Natural killer cell (primary cell): ENCODE data around the gene CYYR1. TPM values are rescaled to one million over a fixed set of nuclear protein-coding genes. Genes with fewer than 3 reads are reported as not detected.

Experiments
- ATAC-seq, 3 donors: fragments of 150-1000 bp in 2 of 3; fragments of 200-7000 bp in 1 of 3; cut with Tn5 transposase; 1 replicate in 1 of 3; 2 replicates in 2 of 3; pipeline ENCODE4 v1.10.0; 2021; ENCODE audit warnings: mild to moderate bottlenecking in 2 of 3, moderate library complexity in 2 of 3
- DNase-seq, 2 donors: peaks; one replicate each; pipeline versions ENCODE4 v3.0.0 to v3.0.0-alpha.2; 2013 to 2021; ENCODE audit warnings: mixed read lengths in 1 of 2
- H3K27ac ChIP-seq: one replicate; pipeline ENCODE4 v1.5.1; 2013; ENCODE audit warnings: mild to moderate bottlenecking, low read length
- H3K27me3 ChIP-seq: one replicate; pipeline ENCODE4 v1.6.1; 2013; ENCODE audit warnings: low read length; ENCODE audit not compliant: control insufficient read depth, insufficient read depth
- H3K36me3 ChIP-seq: one replicate; pipeline ENCODE4 v1.6.1; 2013; ENCODE audit warnings: low read length; ENCODE audit not compliant: control insufficient read depth, insufficient read depth
- H3K4me1 ChIP-seq: one replicate; pipeline ENCODE4 v1.6.1; 2013; ENCODE audit warnings: low read length; ENCODE audit not compliant: control insufficient read depth, insufficient read depth
- H3K4me3 ChIP-seq: one replicate; pipeline ENCODE4 v1.5.1; 2013; ENCODE audit warnings: low read length
- H3K9me3 ChIP-seq: one replicate; pipeline ENCODE4 v1.6.1; 2013; ENCODE audit warnings: low read length; ENCODE audit not compliant: control insufficient read depth, insufficient read depth
- H3K27ac Mint-ChIP-seq, 2 donors: one replicate each; pipeline ENCODE4 v1.8.0; 2022; ENCODE audit warnings: mild to moderate bottlenecking in 2 of 2, mixed read lengths in 2 of 2, moderate library complexity in 1 of 2
- H3K27me3 Mint-ChIP-seq, 2 donors: one replicate each; pipeline ENCODE4 v1.8.0; 2022; ENCODE audit warnings: low read depth in 2 of 2, mixed read lengths in 2 of 2
- H3K36me3 Mint-ChIP-seq: one replicate; pipeline ENCODE4 v1.8.0; 2022; ENCODE audit warnings: mixed read lengths
- H3K4me1 Mint-ChIP-seq, 2 donors: one replicate each; pipeline ENCODE4 v1.8.0; 2022; ENCODE audit warnings: mixed read lengths in 2 of 2
- H3K4me3 Mint-ChIP-seq: one replicate; pipeline ENCODE4 v1.8.0; 2022; ENCODE audit warnings: mild to moderate bottlenecking, moderate library complexity, mixed read lengths
- H3K9me3 Mint-ChIP-seq, 2 donors: one replicate each; pipeline ENCODE4 v1.8.0; 2022; ENCODE audit warnings: mixed read lengths in 2 of 2
- WGBS: methylation state at CpG from one replicate; pipeline ENCODE4 v1.1.7; 2013; ENCODE audit warnings: missing lambda C conversion rate; ENCODE audit not compliant: insufficient coverage; 5-methylcytosine and 5-hydroxymethylcytosine counted together
- intact Hi-C: fragments of 100-400 bp; cut with micrococcal nuclease; formaldehyde crosslinking; loops from one replicate; pipeline ENCODE4 v1.14.2; 2022
- total RNA-seq, 4 donors: library from RNA; stranded (reverse); fragments of 120-200 nt in 1 of 4; gene quantifications; one replicate each; pipeline versions ENCODE4 v1.2.3 to v1.2.4, GENCODE V29; 2013 to 2022
- TF ChIP-seq, protein P1 (sequence below): fragments of 200-600 bp; IDR thresholded peaks from one replicate; pipeline ENCODE4 v1.8.0; 2022; ENCODE audit warnings: antibody characterized with exemption

CYYR1 gene
- total RNA-seq, 3 donors from 2014 or later (not counting 1 experiment from before 2014, with no cell fraction given): not detected

DNA sequence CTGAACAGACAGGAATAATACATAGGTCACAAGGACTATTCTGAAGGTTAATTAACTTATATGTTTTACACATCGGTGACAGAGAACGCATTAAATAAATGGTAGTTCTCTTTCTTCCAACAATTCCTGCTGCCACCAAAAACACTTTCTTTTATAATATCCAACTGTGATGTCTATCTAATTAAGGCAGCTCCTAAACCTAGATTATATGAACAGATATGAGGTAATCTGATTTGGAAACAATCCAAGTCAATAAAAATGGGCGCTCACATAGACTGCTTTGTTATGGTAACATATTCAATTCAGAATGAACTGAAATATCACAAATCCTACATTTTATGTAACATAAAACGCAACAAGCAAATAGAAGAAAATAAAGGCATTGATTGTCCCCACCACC lies 16.0 kb downstream of the CYYR1 start:
- Histone ChIP-seq H3K27ac (no peak overlapping the region), H3K4me3 (no peak overlapping the region), H3K9me3 (no peaks in the 10 kb centered on the region), H3K27me3 (no peaks in the 10 kb centered on the region), H3K36me3 (no peaks in the 10 kb centered on the region), H3K4me1 (no peaks in the 10 kb centered on the region)
- Mint-ChIP-seq H3K9me3 (peaks cover 0 to 2% of the 10 kb centered on the region in 2 donors), H3K36me3 (no peaks in the 10 kb centered on the region), H3K4me1 (no peaks in the 10 kb centered on the region), H3K27ac (no peak overlapping the region), H3K4me3 (no peak overlapping the region), H3K27me3 (no peaks in the 10 kb centered on the region)
- TF ChIP-seq, protein P1, sequence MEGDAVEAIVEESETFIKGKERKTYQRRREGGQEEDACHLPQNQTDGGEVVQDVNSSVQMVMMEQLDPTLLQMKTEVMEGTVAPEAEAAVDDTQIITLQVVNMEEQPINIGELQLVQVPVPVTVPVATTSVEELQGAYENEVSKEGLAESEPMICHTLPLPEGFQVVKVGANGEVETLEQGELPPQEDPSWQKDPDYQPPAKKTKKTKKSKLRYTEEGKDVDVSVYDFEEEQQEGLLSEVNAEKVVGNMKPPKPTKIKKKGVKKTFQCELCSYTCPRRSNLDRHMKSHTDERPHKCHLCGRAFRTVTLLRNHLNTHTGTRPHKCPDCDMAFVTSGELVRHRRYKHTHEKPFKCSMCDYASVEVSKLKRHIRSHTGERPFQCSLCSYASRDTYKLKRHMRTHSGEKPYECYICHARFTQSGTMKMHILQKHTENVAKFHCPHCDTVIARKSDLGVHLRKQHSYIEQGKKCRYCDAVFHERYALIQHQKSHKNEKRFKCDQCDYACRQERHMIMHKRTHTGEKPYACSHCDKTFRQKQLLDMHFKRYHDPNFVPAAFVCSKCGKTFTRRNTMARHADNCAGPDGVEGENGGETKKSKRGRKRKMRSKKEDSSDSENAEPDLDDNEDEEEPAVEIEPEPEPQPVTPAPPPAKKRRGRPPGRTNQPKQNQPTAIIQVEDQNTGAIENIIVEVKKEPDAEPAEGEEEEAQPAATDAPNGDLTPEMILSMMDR: no peak
- 100% methylated on average over 2 of the region's 4 CpGs for WGBS
- ATAC-seq: no peak
- DNase-seq: no peak
- intact Hi-C loops: no loop called here

DNA sequence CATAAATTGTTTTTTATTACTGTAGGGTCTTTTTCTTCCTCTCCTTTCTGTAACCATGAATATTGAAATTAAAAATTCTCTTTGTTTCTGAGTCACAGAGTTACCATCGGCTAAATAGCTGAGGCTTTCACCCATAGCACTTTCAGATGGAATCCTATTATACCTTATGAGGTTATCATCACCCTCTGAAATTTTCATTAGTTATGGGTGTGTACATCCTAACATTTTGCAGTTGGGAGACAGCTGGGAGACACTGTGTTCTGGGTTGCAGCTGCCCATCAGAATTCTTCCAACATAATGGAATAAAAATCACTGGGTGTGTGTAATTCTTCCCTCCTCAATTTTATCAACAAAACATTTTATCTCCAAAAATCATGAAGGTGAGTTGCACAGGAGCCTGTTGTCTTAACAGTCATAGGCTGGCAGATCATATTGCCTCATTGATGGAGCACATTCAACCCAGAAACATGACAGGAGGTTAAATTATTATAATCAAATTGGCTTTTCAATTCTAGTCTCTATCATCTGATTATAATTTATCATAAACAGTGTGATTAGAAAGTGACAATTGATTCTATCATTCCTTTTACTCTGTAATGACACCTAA lies 17.4 kb downstream of the CYYR1 start:
- no peaks in the 10 kb centered on the region for H3K36me3 Mint-ChIP-seq
- Histone ChIP-seq H3K4me1 (no peaks in the 10 kb centered on the region), H3K36me3 (no peaks in the 10 kb centered on the region), H3K4me3 (no peak overlapping the region), H3K9me3 (no peaks in the 10 kb centered on the region), H3K27ac (no peak overlapping the region), H3K27me3 (no peaks in the 10 kb centered on the region)
- intact Hi-C loops: no loop called here
- WGBS: no CpG with 5 or more reads among the region's 1 CpG
- no peaks in the 10 kb centered on the region for H3K27me3 Mint-ChIP-seq
- H3K4me3 Mint-ChIP-seq: no peak overlapping the region
- no peak for DNase-seq
- no peak overlapping the region for H3K27ac Mint-ChIP-seq
- H3K4me1 Mint-ChIP-seq: no peaks in the 10 kb centered on the region
- peaks cover 0 to 2% of the 10 kb centered on the region in 2 donors for H3K9me3 Mint-ChIP-seq
- ATAC-seq: no peak
- TF ChIP-seq, protein P1: no peak

DNA sequence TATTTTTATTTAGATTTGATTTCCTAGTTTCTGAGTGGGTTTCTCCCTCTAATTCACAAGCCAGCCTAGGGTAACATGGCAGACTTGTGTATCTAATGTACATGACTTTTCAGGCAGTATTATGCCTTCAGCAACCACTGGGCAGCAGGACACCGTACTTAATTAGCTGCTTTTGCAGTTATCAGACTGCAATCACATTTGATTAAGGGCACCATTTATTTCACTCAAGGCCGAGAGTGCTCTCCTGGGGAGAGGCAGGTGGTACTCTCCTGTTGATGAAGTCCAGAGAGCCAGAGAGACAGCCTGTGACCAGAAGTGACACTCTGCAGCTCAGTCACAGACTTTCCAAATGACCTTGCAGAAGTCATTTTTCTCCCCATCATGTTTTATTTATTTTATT lies 18.7 kb downstream of the CYYR1 start:
- intact Hi-C loops: no loop called here
- no peaks in the 10 kb centered on the region for H3K4me1 ChIP-seq
- Mint-ChIP-seq H3K27ac (no peak overlapping the region), H3K4me1 (no peaks in the 10 kb centered on the region), H3K4me3 (no peak overlapping the region), H3K9me3 (peaks cover 0 to 2% of the 10 kb centered on the region in 2 donors), H3K27me3 (no peaks in the 10 kb centered on the region), H3K36me3 (no peaks in the 10 kb centered on the region)
- ATAC-seq: no peak
- WGBS: 53% methylated on average over 2 of the region's 2 CpGs
- H3K9me3 ChIP-seq: no peaks in the 10 kb centered on the region
- H3K36me3 ChIP-seq: no peaks in the 10 kb centered on the region
- H3K27me3 ChIP-seq: no peaks in the 10 kb centered on the region
- no peak overlapping the region for H3K4me3 ChIP-seq
- DNase-seq: no peak
- H3K27ac ChIP-seq: no peak overlapping the region
- TF ChIP-seq, protein P1: no peak

DNA sequence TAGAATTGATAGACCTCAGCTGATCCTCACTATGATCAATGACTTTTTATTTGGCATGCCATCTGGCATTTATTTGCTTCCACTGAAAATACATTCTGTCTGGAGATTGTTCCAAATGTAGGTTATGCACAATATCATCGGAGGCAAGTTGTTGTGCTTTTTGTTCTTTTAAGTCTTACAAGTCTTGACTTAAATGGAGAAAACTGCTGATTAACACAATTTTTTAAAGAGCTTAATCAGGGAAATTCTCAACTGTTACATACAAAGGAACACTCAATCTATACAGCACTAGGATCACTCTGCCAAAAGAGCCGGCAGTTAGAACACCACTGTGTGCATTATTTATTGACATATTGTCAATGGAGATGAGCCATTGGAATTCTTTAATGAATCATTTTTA lies 19.2 kb downstream of the CYYR1 start:
- WGBS: 100% methylated on average over 1 of the region's 2 CpGs

More for the DNA sequence above, 19.2 kb downstream of the CYYR1 start:
- Mint-ChIP-seq H3K4me3 (no peak overlapping the region), H3K4me1 (no peaks in the 10 kb centered on the region), H3K27me3 (no peaks in the 10 kb centered on the region), H3K27ac (no peak overlapping the region), H3K9me3 (peaks cover 0 to 2% of the 10 kb centered on the region in 2 donors), H3K36me3 (no peaks in the 10 kb centered on the region)
- ATAC-seq (no peak), DNase-seq (no peak)
- no peaks in the 10 kb centered on the region for H3K27me3 ChIP-seq
- H3K36me3 ChIP-seq: no peaks in the 10 kb centered on the region
- H3K9me3 ChIP-seq: no peaks in the 10 kb centered on the region
- H3K4me3 ChIP-seq: no peak overlapping the region
- no peak overlapping the region for H3K27ac ChIP-seq
- intact Hi-C loops: no loop called here
- TF ChIP-seq, protein P1: no peak
- no peaks in the 10 kb centered on the region for H3K4me1 ChIP-seq
